Prostate gland (tissue), 2 donors: ENCODE results near the gene CAMKMT. TPM values are rescaled to one million over a fixed set of nuclear protein-coding genes. Genes with fewer than 3 reads are reported as not detected.

ENCODE experiments used
- DNase-seq: peaks from one replicate; pipeline ENCODE4 v3.0.0-alpha.2; 2019; ENCODE audit warnings: low spot score
- H3K27ac ChIP-seq, 2 donors: fragments of 200-600 bp; sonication (generic); 2 replicates each; pipeline ENCODE4 v1.5.1; 2017 to 2019
- H3K27me3 ChIP-seq: fragments of 200-600 bp; sonication (generic); replicated peaks from 2 replicates; pipeline ENCODE4 v1.5.1; 2019; ENCODE audit not compliant: insufficient read depth
- H3K36me3 ChIP-seq, 2 donors: fragments of 200-600 bp; sonication (generic); 1 replicate in 1 of 2; 2 replicates in 1 of 2; pipeline versions ENCODE4 v1.5.1 to v1.8.1; 2017 to 2019
- H3K4me1 ChIP-seq: fragments of 200-600 bp; sonication (generic); replicated peaks from 2 replicates; pipeline ENCODE4 v1.5.1; 2019
- H3K4me3 ChIP-seq, 2 donors: fragments of 200-600 bp; sonication (generic); 2 replicates each; pipeline ENCODE4 v1.5.1; 2017 to 2019
- H3K9me3 ChIP-seq: fragments of 200-600 bp; sonication (generic); 2 replicates; pipeline ENCODE4 v1.5.1; 2017
- CTCF ChIP-seq, 4 experiments: fragments of 200-600 bp in 2 of 4; fragments of 450-650 bp in 2 of 4; sonication (generic) in 2 of 4; IDR thresholded peaks; 1 replicate in 3 of 4; 2 replicates in 1 of 4; pipeline ENCODE4 v1.5.1; 2016 to 2019; ENCODE audit warnings: antibody characterized with exemption in 4 of 4, mild to moderate bottlenecking in 2 of 4, moderate library complexity in 2 of 4
- POLR2A ChIP-seq: fragments of 450-650 bp; IDR thresholded peaks from one replicate; pipeline ENCODE4 v1.6.1; 2016; ENCODE audit warnings: antibody characterized with exemption, mild to moderate bottlenecking
- POLR2AphosphoS5 ChIP-seq: sonication (generic); formaldehyde crosslinking; IDR thresholded peaks from one replicate; pipeline ENCODE4 v1.6.1; 2017; ENCODE audit warnings: antibody characterized with exemption
- WGBS: methylation state at CpG from one replicate; pipeline ENCODE4 v1.1.5; 2018; 5-methylcytosine and 5-hydroxymethylcytosine counted together
- intact Hi-C: fragments of 100-400 bp; cut with DNase I; formaldehyde crosslinking; loops from one replicate; pipeline ENCODE4 v1.14.2; 2022
- total RNA-seq, 2 donors: library from RNA; depleted of rRNA; stranded (reverse); fragments of >200 nt; gene quantifications; one replicate each; pipeline ENCODE4 v1.1.0, GENCODE V29; 2016

CAMKMT gene
- total RNA-seq, 2 donors from 2014 or later, result 5.4 to 7.6 TPM

- Histone ChIP-seq H3K9me3 (no peaks in the 10 kb centered on the region), H3K4me3 (no peak overlapping the region), H3K27me3 (no peaks in the 10 kb centered on the region), H3K4me1 (no peaks in the 10 kb centered on the region), H3K36me3 (no peaks in the 10 kb centered on the region), H3K27ac (no peak overlapping the region)
- 0% methylated on average over 1 of the region's 1 CpG for WGBS
- DNase-seq, result no peak
- intact Hi-C loops, result no loop called here
- TF ChIP-seq CTCF (IDR thresholded peaks at IDR 0.05), result no peak
- no peak for TF ChIP-seq POLR2A
- TF ChIP-seq POLR2AphosphoS5, result no peak
Measured at GRCh38 chr2:44605511-44605910, 243.8 kb downstream of the CAMKMT start.

- H3K4me3 ChIP-seq, result no peak overlapping the region
- no peak for DNase-seq
- no peaks in the 10 kb centered on the region for H3K9me3 ChIP-seq
- no peaks in the 10 kb centered on the region for H3K27me3 ChIP-seq
- H3K36me3 ChIP-seq, result no peaks in the 10 kb centered on the region
- WGBS, result 92% methylated on average over 1 of the region's 1 CpG
- no peaks in the 10 kb centered on the region for H3K4me1 ChIP-seq
- H3K27ac ChIP-seq, result no peak overlapping the region
- no peak for TF ChIP-seq POLR2A
- no peak for TF ChIP-seq POLR2AphosphoS5
- no peak for TF ChIP-seq CTCF (IDR thresholded peaks at IDR 0.05)
- intact Hi-C loops, result no loop called here
Measured at GRCh38 chr2:44612276-44612675, 250.5 kb downstream of the CAMKMT start.

DNA sequence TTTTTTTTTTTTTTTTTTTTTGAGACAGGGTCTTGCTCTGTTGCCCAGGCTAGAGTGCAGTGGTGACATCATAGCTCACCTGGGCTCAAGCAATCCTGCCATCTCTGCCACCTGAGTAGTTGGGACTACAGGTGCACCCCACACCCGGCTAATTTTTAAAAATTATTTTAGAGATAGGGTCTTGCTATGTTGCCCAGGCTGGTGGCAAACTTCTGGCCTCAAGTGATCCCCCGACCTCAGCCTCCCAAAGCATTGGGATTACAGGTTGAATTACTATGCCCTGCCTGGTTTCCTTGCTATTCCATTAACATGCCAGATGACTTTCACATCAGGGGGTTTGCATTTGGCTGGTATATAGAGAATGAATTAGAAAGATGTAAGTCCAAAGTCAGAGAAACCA, 253.2 kb downstream of the CAMKMT start:
- no peak overlapping the region for H3K27ac ChIP-seq
- DNase-seq, result no peak
- no peaks in the 10 kb centered on the region for H3K27me3 ChIP-seq
- TF ChIP-seq CTCF (IDR thresholded peaks at IDR 0.05) (no peak), POLR2A (no peak), POLR2AphosphoS5 (no peak)
- WGBS, result 95% methylated on average over 2 of the region's 2 CpGs
- H3K9me3 ChIP-seq, result no peaks in the 10 kb centered on the region
- no peaks in the 10 kb centered on the region for H3K36me3 ChIP-seq
- no peaks in the 10 kb centered on the region for H3K4me1 ChIP-seq
- intact Hi-C loops, result no loop called here
- H3K4me3 ChIP-seq, result no peak overlapping the region

DNA sequence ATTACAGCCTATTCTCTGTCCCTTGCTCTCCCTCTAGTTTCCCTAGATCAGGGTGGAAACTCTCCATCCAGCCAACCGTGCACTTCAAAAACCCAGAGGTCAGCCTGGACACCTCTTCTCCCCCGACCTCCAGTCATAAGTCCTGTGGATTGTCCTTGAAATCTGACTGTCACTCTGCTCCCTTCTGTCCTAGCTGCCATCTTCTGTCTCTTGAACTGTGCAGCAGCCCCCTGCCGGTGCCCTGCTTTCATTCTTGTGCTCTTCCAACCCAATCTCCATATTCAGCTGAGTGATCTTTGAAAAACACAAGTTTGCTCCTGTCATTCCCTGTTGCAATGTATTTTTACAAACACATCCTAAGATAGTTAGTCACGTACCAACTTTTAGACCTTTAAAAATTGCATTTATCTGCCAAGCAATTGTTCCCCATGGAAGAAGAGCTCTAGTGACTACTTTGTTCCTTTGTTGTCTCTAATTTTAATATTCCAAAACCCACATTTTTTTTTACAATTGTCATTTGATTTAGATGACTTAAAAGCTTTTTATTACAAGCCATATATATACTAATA, 254.3 kb downstream of the CAMKMT start:
- WGBS, result 76% methylated on average over 4 of the region's 4 CpGs
- H3K9me3 ChIP-seq, result no peaks in the 10 kb centered on the region
- DNase-seq, result no peak

More for the DNA sequence above, 254.3 kb downstream of the CAMKMT start:
- intact Hi-C loops, result no loop called here
- no peaks in the 10 kb centered on the region for H3K27me3 ChIP-seq
- H3K4me1 ChIP-seq, result no peaks in the 10 kb centered on the region
- H3K36me3 ChIP-seq, result no peaks in the 10 kb centered on the region
- H3K4me3 ChIP-seq, result no peak overlapping the region
- TF ChIP-seq POLR2AphosphoS5 (no peak), CTCF (IDR thresholded peaks at IDR 0.05) (no peak), POLR2A (no peak)
- H3K27ac ChIP-seq, result no peak overlapping the region
